ENCODE results near the gene CDH22. TPM values are rescaled to one million over a fixed set of nuclear protein-coding genes. Genes with fewer than 3 reads are reported as not detected.

Gene CDH22, protein sequence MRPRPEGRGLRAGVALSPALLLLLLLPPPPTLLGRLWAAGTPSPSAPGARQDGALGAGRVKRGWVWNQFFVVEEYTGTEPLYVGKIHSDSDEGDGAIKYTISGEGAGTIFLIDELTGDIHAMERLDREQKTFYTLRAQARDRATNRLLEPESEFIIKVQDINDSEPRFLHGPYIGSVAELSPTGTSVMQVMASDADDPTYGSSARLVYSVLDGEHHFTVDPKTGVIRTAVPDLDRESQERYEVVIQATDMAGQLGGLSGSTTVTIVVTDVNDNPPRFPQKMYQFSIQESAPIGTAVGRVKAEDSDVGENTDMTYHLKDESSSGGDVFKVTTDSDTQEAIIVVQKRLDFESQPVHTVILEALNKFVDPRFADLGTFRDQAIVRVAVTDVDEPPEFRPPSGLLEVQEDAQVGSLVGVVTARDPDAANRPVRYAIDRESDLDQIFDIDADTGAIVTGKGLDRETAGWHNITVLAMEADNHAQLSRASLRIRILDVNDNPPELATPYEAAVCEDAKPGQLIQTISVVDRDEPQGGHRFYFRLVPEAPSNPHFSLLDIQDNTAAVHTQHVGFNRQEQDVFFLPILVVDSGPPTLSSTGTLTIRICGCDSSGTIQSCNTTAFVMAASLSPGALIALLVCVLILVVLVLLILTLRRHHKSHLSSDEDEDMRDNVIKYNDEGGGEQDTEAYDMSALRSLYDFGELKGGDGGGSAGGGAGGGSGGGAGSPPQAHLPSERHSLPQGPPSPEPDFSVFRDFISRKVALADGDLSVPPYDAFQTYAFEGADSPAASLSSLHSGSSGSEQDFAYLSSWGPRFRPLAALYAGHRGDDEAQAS
- 1 to 10 TPM in 2 of 4 donors, under 1 TPM in 2; 0.11 to 2.3 (median 0.76) TPM for total RNA-seq

DNA sequence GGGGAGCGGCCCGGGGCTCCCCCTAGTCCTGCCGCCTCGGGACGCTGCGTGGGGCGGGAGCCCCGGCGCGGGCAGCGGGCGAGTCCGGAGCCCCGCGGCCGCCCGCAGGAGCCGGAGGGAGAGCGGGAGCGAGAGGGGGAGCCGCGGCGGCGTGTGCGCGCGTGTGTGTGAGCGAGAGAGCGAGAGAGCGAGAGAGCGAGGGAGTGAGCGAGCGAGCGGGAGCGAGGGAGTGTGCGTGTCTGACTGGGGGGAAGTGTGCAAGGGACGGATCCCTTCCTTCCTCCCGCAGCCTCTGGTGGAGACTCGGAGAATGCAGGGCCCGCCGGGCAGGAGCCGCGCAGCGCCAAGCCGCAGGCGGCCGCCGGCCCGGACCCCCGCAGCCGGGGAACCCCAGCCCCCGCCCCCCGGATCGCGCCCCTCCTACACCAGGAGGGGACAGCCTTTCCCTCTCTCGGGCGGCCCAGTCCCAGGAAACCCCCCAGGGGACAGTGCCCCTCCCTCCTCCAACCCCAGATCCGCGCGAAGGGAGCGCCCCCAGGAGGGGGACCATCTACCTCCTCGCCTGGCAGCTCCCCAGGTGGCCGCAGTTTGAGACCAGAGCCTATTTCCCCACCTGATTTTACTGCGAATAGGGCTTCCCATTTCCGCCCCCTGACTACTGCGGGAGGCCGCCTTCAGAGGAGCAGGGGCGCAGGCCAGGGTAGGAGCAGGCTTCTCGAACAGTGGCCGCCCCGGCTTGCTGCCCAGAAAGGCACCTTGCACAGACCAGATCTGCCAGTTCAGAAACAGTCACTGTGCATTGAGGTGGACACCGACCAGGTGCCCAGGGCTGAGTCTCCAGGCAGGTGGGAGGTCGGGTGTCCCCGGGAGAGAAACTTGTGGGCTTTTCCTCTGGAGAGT, at the start of gene CDH22:
CDH22 (minus strand) TSS at position 241 of the 900 bp plus-strand sequence. CDS start 57,204 bp downstream, outside the sequence.
- Histone ChIP-seq H3K27ac (peak within 1 kb of the TSS in 1 of 4 donors; percentile 5), H3K9me3 (no peaks in the 10 kb centered on the region), H3K4me3 (peak within 1 kb of the TSS; percentile 30 to 71 (median 43)), H3K27me3 (peaks cover 6 to 100% (median 17%) of the 10 kb centered on the region in 4 donors), H3K4me1 (peaks cover 15 to 62% (median 25%) of the 10 kb centered on the region in 3 donors), H3K36me3 (no peaks in the 10 kb centered on the region)
- intact Hi-C loops (cut with DNase I) = no loop called here
- no peak for TF ChIP-seq POLR2A (IDR thresholded peaks at IDR 0.05)
- TF ChIP-seq, protein P1, sequence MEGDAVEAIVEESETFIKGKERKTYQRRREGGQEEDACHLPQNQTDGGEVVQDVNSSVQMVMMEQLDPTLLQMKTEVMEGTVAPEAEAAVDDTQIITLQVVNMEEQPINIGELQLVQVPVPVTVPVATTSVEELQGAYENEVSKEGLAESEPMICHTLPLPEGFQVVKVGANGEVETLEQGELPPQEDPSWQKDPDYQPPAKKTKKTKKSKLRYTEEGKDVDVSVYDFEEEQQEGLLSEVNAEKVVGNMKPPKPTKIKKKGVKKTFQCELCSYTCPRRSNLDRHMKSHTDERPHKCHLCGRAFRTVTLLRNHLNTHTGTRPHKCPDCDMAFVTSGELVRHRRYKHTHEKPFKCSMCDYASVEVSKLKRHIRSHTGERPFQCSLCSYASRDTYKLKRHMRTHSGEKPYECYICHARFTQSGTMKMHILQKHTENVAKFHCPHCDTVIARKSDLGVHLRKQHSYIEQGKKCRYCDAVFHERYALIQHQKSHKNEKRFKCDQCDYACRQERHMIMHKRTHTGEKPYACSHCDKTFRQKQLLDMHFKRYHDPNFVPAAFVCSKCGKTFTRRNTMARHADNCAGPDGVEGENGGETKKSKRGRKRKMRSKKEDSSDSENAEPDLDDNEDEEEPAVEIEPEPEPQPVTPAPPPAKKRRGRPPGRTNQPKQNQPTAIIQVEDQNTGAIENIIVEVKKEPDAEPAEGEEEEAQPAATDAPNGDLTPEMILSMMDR (IDR thresholded peaks at IDR 0.05) = peak in 4 of 6 experiments; percentile 20 to 50 (median 38)
- no peak for DNase-seq
- WGBS, 2 donors = 0 to 6% methylated on average over 3 to 7 of the region's 74 CpGs

DNA sequence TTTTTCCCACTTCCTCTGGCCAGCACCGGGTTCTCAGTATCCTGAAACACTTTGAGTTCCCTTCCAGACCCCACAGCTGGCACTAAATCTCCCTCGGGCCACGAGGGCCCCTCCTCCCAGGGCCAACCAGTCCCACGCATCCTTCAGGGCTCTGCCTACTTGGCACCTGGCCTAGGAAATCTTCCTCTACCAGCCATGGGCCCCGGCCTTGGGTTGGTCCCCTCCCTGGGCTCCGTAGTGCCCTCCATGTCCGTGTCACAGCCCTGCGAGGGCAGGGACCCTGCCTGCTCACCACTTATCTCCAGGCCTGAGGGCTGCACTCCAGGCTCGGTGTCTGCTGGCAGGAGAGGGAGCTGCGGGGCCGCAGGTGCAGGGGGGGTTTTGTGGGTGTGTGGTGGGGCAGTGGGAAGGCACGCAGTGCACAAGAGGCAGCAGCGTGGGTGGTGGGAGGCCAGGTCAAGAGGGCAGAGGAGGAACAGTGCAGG, 48.8 kb upstream of the CDH22 start:
- Histone ChIP-seq H3K36me3 (peaks cover 0 to 62% (median 5%) of the 10 kb centered on the region in 3 donors), H3K9me3 (no peaks in the 10 kb centered on the region), H3K27ac (peak overlapping the region in 3 of 4 donors; percentile 12 to 23 (median 13)), H3K4me3 (peak overlapping the region in 1 of 4 donors; percentile 9), H3K27me3 (no peaks in the 10 kb centered on the region), H3K4me1 (peaks cover 9 to 59% (median 30%) of the 10 kb centered on the region in 3 donors)
- DNase-seq = no peak
- 24 to 35% methylated on average over 2 to 3 of the region's 13 CpGs for WGBS, 2 donors
- TF ChIP-seq, protein P1 (IDR thresholded peaks at IDR 0.05) = no peak
- TF ChIP-seq POLR2A (IDR thresholded peaks at IDR 0.05) = no peak
- intact Hi-C loops (cut with DNase I) = no loop called here

DNA sequence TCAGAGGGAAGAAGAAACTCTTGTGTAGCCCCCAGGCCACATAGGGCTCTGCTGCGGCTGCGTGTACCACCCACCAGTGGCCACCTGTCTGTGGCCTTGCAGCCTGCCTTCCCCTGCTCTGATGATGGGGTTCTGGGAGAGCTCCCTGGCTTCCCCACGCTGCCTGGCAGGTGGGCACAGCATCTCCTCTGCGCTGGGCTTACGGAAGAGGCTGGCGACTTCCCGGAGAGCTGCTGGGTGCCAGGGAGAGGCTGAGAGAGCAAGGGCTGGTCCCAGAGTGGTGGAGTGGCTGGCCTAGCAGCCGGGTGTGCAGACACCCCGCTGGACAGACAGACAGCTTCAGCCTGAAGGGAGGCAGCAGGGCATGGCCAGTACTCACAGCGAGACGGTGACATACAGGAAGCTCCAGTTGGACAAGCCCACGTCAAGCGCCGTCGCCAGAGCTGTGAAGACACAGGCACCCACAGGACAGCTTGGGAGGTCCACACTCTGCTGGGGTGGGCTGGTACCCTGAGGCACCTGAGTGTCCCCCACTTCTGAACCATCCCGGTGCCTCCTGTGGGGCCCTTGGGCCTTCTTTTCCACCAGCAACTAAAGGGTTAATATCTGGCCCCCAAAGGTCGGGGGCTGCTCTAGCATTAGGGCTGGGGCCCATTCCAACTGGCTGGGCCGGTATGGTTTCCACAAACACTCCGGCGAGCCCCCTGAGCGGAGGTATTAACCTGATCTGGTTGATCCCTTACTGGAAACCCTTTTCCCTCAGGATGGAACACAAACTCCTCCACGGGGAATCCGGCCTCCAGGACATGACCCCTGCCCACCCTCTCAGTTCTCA, 48.1 kb upstream of the CDH22 start:
- TF ChIP-seq POLR2A (IDR thresholded peaks at IDR 0.05) = no peak
- TF ChIP-seq, protein P1 (IDR thresholded peaks at IDR 0.05) = no peak
- intact Hi-C loops (cut with DNase I) = no loop called here
- H3K4me3 ChIP-seq = peak overlapping the region in 1 of 4 donors; percentile 9
- H3K36me3 ChIP-seq = peaks cover 0 to 69% (median 5%) of the 10 kb centered on the region in 3 donors
- H3K4me1 ChIP-seq = peaks cover 9 to 52% (median 25%) of the 10 kb centered on the region in 3 donors
- peak overlapping the region in 3 of 4 donors; percentile 12 to 23 (median 13) for H3K27ac ChIP-seq
- no peaks in the 10 kb centered on the region for H3K27me3 ChIP-seq
- no peaks in the 10 kb centered on the region for H3K9me3 ChIP-seq
- WGBS, 2 donors = 58 to 66% methylated on average over 12 to 14 of the region's 23 CpGs
- no peak for DNase-seq

DNA sequence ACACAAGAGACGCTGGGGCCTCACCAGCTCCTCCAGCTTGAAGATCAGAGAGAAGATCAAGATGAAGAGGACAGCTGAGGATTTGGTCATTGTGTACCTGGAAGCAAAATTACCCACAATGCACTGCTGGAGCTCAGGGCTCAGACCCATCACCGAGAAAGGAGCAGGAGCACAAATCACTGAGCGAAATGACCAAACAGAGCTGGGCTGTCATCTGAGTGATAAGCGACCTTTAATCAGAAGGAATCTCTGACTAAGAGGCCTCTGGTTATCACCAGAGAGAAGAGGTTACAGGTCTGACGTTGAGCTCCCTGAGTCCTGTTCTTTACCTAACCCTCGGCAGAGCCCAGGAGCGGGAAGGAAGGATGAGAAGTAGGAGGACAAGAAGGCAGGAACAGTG, 47.5 kb upstream of the CDH22 start:
- Histone ChIP-seq H3K4me3 (no peak overlapping the region), H3K27me3 (no peaks in the 10 kb centered on the region), H3K4me1 (peaks cover 9 to 46% (median 25%) of the 10 kb centered on the region in 3 donors), H3K36me3 (peaks cover 0 to 75% (median 5%) of the 10 kb centered on the region in 3 donors), H3K27ac (no peak overlapping the region), H3K9me3 (no peaks in the 10 kb centered on the region)
- 83 to 88% methylated on average over 7 of the region's 7 CpGs for WGBS, 2 donors
- no peak for DNase-seq
- intact Hi-C loops (cut with DNase I) = no loop called here
- TF ChIP-seq, protein P1 (IDR thresholded peaks at IDR 0.05) = no peak
- no peak for TF ChIP-seq POLR2A (IDR thresholded peaks at IDR 0.05)

Measured in esophagus squamous epithelium (tissue), 5 donors.